RWPE2 (cell line): ENCODE measurements around the gene RREB1.

ENCODE experiments used
- ATAC-seq: fragments of 200-7000 bp; cut with Tn5 transposase; 3 replicates; pipeline ENCODE4 v1.9.1; 2021; ENCODE audit warnings: low read depth
- DNase-seq: peaks from one replicate; pipeline ENCODE4 v3.0.0-alpha.2; 2020; ENCODE audit warnings: low spot score
- H3K27ac ChIP-seq: fragments of 450-650 bp; 2 replicates; pipeline ENCODE4 v1.5.1; 2017; ENCODE audit warnings: mild to moderate bottlenecking; ENCODE audit not compliant: poor library complexity, severe bottlenecking
- H3K27me3 ChIP-seq: fragments of 250-450 bp; sonication (Bioruptor Pico); 2 replicates; pipeline ENCODE4 v1.5.1; 2021; ENCODE audit warnings: mild to moderate bottlenecking, moderate library complexity; ENCODE audit not compliant: insufficient read depth, poor library complexity, severe bottlenecking
- H3K36me3 ChIP-seq: fragments of 250-450 bp; sonication (Bioruptor Pico); 2 replicates; pipeline ENCODE4 v1.5.1; 2020; ENCODE audit warnings: low read depth, mild to moderate bottlenecking, moderate library complexity
- H3K4me1 ChIP-seq: fragments of 250-450 bp; sonication (Bioruptor Pico); 2 replicates; pipeline ENCODE4 v1.5.1; 2021; ENCODE audit warnings: mild to moderate bottlenecking, moderate library complexity; ENCODE audit not compliant: insufficient read depth, poor library complexity, severe bottlenecking
- H3K4me3 ChIP-seq: fragments of 250-450 bp; sonication (Bioruptor Pico); 2 replicates; pipeline ENCODE4 v1.5.1; 2021; ENCODE audit warnings: mild to moderate bottlenecking, moderate library complexity; ENCODE audit not compliant: severe bottlenecking
- H3K9me3 ChIP-seq: fragments of 250-450 bp; sonication (Bioruptor Pico); 2 replicates; pipeline ENCODE4 v1.5.1; 2021; ENCODE audit warnings: mild to moderate bottlenecking, moderate library complexity; ENCODE audit not compliant: severe bottlenecking
- TF ChIP-seq, protein P1 (sequence below): fragments of 450-650 bp; IDR thresholded peaks from one replicate; pipeline ENCODE4 v1.5.1; 2017; ENCODE audit warnings: mild to moderate bottlenecking, moderate library complexity; ENCODE audit not compliant: poor library complexity, severe bottlenecking

The RREB1 gene

DNA sequence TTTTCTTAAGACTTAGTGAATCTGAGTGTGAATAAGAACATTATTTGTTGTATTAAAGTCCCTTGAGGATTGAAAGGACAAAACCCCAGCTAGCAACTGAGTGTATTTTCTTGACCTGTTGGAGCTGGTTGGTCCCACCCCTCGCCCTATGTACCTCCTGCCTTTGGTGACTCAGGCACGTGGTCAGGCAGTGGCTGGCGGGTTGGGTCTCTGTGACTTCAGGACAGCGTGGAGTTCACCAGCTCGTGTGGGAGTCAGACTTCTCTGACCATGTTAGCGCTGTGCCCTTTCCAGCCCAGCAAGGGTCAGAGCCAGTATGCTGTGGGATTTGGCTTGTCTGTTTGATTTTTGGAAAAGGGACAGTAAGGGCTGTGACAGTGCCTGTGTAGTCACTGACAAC lies 111.5 kb downstream of the RREB1 start:
- TF ChIP-seq, protein P1, sequence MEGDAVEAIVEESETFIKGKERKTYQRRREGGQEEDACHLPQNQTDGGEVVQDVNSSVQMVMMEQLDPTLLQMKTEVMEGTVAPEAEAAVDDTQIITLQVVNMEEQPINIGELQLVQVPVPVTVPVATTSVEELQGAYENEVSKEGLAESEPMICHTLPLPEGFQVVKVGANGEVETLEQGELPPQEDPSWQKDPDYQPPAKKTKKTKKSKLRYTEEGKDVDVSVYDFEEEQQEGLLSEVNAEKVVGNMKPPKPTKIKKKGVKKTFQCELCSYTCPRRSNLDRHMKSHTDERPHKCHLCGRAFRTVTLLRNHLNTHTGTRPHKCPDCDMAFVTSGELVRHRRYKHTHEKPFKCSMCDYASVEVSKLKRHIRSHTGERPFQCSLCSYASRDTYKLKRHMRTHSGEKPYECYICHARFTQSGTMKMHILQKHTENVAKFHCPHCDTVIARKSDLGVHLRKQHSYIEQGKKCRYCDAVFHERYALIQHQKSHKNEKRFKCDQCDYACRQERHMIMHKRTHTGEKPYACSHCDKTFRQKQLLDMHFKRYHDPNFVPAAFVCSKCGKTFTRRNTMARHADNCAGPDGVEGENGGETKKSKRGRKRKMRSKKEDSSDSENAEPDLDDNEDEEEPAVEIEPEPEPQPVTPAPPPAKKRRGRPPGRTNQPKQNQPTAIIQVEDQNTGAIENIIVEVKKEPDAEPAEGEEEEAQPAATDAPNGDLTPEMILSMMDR = no peak
- peaks cover 85% of the 10 kb centered on the region for H3K36me3 ChIP-seq
- H3K4me3 ChIP-seq = no peak overlapping the region
- no peaks in the 10 kb centered on the region for H3K27me3 ChIP-seq
- ATAC-seq = no peak
- H3K27ac ChIP-seq = no peak overlapping the region
- H3K9me3 ChIP-seq = no peaks in the 10 kb centered on the region
- H3K4me1 ChIP-seq = peaks cover 28% of the 10 kb centered on the region
- no peak for DNase-seq

- Histone ChIP-seq H3K4me1 (peaks cover 13% of the 10 kb centered on the region), H3K4me3 (no peak overlapping the region), H3K27ac (no peak overlapping the region), H3K9me3 (no peaks in the 10 kb centered on the region), H3K27me3 (no peaks in the 10 kb centered on the region), H3K36me3 (peaks cover 90% of the 10 kb centered on the region)
- no peak for DNase-seq
- no peak for ATAC-seq
- TF ChIP-seq, protein P1 = no peak
Observed at GRCh38 chr6:7222197-7222596, 114.4 kb downstream of the RREB1 start.

GRCh38 chr6:7224731-7225130 lies 117.0 kb downstream of the RREB1 start:
- ATAC-seq (no peak), DNase-seq (no peak)
- H3K4me1 ChIP-seq = no peaks in the 10 kb centered on the region
- no peaks in the 10 kb centered on the region for H3K27me3 ChIP-seq
- no peak overlapping the region for H3K4me3 ChIP-seq
- TF ChIP-seq, protein P1 = no peak
- H3K36me3 ChIP-seq = peaks cover 86% of the 10 kb centered on the region
- H3K9me3 ChIP-seq = no peaks in the 10 kb centered on the region
- H3K27ac ChIP-seq = no peak overlapping the region

GRCh38 chr6:7228662-7229375 lies 121.1 kb downstream of the RREB1 start:
- ATAC-seq = no peak
- H3K36me3 ChIP-seq = peaks cover 90% of the 10 kb centered on the region

More at GRCh38 chr6:7228662-7229375, 121.1 kb downstream of the RREB1 start:
- TF ChIP-seq, protein P1 = no peak
- no peak overlapping the region for H3K4me3 ChIP-seq
- H3K4me1 ChIP-seq = no peaks in the 10 kb centered on the region
- no peaks in the 10 kb centered on the region for H3K9me3 ChIP-seq
- no peaks in the 10 kb centered on the region for H3K27me3 ChIP-seq
- no peak for DNase-seq
- H3K27ac ChIP-seq = no peak overlapping the region
